NCI-H2196 treated with DMSO at 0.1 percent for 48 hours (cell line): ENCODE data around the gene XPNPEP2.

Source experiments
- DNase-seq: peaks from one replicate; lab custom pipeline; 2025; ENCODE audit not compliant: unreplicated experiment; lab: John Stamatoyannopoulos, UW

Gene XPNPEP2

DNA sequence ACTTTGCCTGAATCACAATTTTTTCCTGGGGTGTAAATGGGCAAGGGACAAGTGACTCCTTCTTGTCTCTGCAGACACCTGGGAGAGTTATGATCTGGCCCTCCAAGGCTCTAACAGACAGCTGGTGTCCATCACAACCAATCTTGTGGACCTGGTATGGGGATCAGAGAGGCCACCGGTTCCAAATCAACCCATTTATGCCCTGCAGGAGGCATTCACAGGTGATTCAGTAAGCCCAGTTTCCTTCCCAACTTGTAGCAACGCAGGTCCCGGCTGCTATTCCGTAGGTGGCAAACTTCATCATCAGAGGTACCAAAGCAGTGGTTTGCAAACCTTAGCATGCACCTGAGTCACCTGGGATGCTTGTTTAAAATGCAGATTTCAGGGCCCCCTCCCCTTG, 8.8 kb downstream of the XPNPEP2 start:
- no peak for DNase-seq

DNA sequence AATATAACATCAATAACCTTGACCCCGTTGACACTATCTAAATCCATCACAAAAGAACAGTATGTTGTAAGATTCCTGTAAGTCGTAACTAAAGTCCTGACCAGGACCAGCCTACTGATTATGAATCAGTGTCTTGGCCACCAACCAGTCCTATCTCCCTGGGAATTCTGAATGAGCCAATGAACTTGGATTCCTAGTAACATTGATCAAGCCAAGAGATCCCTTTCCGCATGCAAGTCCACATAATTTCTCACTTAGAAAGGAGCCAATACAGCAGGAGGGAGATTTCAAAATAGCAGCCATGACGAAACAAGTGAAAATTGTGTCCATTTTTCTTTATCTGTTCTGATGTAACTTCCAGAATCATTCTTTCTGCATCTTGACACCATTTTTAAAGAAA, 9.5 kb downstream of the XPNPEP2 start:
- DNase-seq, result no peak

DNA sequence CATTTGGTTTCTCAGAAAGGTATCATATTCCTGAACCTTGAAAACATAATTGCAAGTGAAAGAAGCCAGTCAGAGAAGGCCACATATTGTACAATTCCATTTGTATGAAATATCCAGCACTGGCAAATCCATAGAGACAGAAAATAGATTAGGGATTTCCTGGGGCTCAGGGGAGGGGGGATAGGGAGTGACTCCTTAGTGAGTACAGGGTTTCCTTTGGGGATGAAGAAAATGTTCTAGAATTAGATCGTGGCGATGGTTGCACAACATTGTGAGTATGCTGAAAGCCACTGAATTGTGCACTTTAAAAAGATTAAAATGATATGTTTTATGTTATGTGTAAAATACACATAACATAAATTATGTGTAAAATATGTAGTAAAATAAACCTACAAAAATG, 10.3 kb downstream of the XPNPEP2 start:
- no peak for DNase-seq

DNA sequence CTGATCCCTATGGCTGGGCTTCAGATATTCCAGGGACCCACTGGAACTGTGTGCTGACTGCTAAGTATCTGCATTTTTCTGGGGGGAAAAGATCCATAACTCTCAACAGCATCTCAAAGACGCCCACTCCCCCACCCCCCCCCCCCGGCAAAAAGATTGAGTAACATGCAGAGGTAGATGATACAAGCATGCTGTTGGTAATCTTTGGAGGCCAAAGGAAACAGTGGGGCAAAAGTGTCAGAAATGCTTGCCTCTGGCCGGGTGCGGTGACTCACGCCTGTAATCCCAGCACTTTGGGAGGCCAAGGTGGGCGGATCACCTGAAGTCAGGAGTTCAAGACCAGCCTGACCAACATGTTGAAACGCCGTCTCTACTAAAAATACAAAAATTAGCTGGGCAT, 12.2 kb downstream of the XPNPEP2 start:
- DNase-seq, result no peak

DNA sequence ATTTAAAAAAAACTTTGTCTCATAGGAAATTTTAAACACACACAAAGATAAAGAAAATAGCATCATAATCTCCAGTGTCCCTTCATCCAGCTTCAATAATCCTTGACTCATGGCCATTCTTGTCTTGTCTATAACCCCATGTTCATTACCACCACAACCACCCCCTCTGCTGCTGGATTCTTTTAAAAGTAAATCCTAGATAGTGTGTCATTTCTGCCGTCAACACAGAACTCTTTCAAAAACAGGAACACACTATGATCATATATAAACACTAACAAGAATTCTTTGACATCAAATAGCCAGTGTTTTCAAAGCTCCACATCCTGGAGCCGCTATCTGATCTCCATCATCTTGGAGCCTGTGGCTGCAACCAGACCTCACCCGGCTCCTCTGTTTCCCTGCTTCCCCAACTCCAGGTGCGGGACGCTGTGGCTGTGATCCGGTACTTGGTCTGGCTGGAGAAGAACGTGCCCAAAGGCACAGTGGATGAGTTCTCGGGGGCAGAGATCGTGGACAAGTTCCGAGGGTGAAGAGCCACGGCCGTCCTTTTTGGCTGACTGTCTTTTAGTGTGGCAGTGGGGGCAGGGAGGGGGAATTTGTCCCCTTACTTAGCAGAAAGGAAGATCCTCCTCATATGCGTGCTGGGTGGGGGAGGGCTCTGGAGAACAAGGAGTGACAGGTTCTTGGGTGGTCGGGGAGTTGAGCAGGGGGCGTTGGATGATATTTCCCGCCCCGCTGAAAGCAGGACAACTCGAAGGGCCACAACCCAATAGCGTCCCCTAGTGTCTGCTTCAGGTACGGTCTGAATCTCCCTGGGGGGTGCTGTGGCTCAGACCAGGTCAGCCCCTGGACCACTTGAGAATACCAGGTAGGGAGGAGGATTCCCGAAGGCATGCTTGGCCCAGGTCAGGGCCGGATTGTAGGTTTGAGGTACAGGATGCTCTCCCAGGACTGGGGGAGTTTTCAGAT, 15.6 kb downstream of the XPNPEP2 start:
- no peak for DNase-seq

DNA sequence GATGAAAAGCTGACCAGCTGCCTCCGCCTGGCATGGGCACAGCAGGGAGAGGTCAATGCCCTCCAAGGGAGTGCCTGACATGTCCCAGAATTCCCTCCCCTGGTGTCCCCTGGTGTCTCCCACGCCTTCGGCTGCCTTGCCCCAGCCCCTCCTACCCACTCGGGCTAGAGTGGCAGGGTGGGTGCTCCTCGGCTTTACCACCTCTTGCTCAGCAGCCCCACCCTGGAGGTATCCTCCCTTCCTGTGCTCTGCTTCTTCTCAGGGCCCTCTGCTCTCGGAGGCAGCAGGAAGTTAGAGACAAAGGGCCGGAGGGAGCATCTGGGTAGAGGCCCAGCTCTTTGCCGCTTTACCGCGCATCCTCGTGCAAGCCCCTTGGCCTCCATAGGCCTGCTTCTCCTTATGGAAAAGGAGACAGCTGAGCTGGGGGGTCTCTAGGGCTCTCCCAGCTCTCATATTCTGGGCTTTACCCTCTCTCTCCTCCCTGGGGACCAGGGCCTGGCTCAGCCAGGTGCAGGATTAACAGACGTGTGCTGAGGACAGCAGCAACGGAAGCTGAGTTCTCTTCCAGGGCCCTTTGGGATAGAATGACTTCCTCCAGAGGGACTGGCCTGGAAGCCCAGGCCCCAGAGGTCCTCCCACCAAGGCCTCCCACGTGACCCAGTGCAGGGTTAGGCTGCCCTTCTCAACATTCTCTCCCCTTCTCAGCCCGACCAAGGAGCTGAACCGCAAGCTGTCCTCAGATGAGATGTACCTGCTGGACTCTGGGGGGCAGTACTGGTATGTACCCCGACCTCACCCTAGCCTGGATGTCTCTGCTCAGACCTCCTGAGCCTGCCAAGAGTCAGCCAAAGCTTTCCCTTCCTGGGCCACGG, 17.2 kb downstream of the XPNPEP2 start:
- DNase-seq, result no peak

DNA sequence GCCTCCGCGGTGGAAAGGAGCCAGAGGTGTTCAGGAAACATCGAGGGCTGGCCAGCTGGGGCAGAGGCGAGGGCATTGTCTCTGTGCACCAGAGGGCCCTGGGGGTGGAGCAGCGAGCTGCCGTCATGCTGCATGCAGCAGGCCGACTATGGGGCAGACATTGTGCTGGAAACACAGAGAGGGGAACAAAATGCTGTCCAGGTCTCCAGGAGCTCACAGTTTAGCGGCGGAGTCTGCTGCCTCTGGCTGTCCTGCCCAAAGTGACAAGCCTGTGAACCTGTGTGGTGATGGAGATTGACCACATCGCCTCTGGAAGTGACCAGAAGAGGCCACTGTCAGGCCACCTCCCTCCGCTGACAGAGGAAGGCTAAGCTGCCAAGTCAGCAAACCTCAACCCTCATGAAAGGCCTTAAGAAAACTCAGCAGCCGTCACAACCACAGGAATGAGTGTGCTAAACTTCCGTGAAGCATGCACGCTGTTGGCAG, 20.8 kb downstream of the XPNPEP2 start:
- no peak for DNase-seq

DNA sequence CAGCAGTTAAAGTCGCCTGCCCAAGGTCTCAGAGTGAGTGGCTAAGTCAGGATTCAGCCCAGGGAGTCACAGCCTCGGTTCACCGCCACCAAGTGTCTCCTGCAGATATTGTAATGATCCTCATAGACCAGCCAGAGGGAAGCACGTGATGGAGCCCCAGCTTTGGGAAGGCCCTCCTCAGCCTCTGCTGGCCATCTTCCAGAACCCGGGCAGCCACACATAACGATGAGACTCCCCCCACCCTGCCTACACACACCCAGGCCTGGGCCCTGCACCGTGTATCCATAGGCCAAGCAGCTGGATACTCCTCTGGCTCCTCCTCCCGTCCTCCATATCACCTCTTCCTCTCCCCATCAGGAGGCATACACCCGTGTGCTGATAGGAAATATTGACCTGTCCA, 21.4 kb downstream of the XPNPEP2 start:
- no peak for DNase-seq

DNA sequence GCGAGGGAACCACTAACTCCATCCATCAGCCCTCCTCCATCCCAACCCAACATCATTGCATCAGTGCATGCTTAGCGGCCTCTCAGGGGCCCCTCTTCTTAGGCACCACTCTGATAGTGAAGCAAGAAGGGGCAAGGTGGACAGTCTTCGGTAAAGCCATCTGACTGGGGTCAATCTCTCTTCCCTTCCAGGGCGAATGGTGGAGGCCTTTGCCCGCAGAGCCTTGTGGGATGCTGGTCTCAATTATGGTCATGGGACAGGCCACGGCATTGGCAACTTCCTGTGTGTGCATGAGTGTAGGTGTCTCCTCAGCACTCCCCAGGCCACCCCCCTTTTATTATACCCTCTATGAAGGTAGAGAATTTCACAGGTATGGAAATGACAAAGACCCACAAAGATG, 22.2 kb downstream of the XPNPEP2 start:
- no peak for DNase-seq

DNA sequence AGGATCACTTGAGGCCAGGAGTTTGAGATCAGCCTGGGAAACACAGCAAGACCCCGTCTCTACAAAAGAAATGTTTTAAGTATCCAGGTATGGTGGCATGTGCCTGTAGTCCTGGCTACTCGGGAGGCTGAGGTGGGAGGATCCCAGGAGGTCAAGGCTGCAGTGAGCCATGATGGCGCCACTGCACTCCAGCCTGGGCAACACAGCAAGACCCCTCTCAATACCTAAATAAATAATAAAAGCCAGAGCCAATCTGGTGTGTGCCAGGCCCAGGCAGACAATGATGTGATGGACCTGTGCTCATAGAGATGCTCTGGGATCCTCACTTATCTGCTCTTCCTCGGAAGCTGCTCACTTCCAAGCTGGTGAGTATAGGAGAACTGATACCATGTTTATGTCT, 22.8 kb downstream of the XPNPEP2 start:
- DNase-seq, result no peak

DNA sequence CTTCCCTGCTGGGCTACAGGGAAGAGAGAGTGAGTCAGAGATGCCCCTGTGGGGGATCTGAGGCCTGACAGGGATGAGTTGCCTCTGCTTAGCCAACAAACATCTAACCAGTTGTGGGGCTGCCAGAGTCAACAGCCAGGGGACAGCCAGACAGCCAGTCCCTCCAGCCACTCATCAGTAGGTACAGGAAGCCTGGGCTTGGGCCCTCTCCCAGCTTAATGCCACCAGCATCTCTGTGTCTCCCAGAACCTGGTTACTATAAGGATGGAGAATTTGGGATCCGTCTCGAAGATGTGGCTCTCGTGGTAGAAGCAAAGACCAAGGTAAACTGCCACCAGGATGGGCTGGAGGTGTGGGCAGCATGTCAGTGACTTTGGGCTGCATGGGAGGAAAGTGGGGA, 23.7 kb downstream of the XPNPEP2 start:
- DNase-seq, result no peak

DNA sequence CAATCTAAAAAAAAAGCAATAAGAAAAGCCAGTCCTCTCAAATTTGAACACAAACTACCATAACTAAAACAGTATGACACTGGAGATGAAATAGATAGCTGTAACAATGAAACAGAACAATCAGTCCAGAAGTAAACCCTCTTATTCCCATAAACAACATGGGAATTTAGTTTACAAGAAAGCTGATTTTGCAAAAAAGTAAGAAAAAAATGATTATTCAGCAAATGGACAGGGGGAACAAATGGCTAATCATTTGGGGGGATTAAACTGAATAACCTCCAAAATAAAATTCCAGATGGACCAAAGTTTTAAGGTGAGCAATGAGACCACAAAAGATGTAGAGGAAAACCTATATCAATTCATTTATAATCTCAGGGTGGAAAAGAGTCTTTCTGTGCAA, 24.9 kb downstream of the XPNPEP2 start:
- no peak for DNase-seq

DNA sequence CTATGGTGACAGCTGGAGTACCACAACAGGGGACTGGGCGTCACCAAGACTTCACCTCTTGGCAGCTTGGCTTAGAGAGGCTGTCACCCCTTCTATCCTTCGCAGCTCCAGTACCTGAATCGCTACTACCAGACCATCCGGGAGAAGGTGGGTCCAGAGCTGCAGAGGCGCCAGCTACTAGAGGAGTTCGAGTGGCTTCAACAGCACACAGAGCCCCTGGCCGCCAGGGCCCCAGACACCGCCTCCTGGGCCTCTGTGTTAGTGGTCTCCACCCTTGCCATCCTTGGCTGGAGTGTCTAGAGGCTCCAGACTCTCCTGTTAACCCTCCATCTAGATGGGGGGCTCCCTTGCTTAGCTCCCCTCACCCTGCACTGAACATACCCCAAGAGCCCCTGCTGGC, 29.4 kb downstream of the XPNPEP2 start:
- DNase-seq, result no peak

DNA sequence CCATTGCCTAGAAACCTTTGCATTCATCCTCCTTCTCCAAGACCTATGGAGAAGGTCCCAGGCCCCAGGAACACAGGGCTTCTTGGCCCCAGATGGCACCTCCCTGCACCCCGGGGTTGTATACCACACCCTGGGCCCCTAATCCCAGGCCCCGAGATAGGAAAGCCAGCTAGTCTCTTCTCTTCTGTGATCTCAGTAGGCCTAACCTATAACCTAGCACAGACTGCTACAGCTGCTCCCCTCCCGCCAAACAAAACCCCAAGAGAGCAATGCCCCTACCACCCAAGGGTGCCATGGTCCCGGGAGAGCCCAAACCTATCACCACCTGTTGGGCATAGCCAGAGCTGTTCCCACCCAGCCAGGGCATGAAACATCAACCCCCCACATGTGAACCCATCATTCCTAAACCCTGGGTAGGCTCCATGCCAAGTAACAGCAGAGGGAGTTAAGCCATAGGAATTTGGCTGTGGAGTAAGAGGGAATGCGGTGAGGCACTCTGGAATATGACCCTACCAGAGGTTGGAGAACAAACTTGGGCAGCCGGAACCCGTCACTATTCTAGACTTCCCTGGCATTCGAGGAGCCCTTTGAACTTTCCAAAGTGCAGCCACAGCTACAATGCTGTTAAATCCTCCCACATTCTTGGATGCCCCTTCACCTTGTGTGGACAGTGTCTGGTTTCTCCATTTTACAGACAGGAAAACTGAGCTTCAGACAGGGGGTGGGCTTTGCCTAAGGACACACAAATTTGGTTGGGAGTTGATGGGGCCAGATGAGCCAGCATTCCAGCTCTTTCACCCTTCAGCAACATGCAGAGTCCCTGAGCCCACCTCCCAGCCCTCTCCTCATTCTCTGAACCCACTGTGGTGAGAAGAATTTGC, 30.0 kb downstream of the XPNPEP2 start:
- no peak for DNase-seq

DNA sequence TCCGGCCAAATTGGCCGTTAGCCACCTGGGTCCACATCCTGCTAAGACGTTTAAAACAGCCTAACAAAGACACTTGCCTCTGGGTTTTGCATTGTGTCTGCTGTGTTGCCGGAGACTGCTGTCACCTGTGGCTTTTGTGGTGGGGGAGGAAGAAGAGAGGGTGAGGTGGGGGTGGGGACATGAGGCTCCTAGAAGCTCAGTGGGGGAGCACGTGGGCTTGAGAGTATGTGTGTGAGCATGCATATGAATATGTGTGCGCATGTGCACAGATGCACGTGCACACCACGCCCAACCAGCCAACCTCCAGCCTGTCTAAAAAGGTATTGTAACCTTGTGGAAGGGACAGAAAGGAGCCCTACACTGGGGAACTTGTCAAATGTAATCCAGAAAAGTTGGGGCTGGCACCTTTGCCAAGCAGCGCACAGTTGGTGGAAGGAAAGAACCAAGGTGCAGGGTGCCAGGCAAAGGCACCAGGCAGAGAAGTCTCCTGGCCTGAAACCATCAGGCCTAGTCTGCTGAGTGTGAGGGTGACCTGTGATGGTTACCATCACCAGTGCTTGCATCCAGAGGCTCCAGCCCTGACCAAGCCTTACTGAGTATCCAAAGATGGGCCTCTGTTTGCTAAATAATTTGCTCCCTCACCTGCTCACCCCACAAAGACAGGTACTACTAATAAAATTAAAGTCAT, 30.8 kb downstream of the XPNPEP2 start:
- no peak for DNase-seq

DNA sequence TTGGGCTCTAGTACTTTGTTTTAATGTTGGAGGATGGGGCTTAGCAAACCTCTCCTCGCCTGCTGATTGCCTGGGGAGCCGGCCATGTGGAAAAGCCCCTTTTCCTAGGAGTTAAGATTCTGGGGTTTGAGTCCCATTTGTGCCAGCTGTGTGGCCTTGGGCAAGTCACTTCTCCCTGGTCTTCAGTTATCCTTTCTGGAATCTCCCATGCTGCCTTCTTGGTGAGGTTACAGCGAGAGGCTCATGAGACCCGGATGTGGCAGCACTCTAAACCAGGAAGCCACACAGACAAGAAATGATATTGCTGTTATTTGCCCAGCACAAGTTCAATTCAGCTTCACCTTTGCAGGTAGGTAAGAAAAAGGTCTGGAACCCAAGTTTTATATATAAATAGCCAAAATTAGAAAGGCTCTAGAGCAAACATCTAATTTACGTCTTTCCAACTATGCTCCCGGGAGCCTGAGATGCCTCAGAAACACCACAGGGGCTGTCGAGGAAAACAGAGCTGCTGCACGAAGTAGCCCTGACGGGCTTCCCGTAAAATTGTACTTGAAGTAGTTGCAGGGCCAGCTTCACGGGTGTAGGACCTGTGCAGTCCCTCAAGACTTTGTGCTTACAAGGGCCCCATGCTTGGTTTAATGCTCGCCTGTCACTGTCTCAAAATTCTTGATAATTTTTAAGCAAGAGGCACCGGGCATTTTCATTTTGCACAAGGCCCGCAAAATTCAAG, 32.7 kb downstream of the XPNPEP2 start:
- DNase-seq, result no peak

DNA sequence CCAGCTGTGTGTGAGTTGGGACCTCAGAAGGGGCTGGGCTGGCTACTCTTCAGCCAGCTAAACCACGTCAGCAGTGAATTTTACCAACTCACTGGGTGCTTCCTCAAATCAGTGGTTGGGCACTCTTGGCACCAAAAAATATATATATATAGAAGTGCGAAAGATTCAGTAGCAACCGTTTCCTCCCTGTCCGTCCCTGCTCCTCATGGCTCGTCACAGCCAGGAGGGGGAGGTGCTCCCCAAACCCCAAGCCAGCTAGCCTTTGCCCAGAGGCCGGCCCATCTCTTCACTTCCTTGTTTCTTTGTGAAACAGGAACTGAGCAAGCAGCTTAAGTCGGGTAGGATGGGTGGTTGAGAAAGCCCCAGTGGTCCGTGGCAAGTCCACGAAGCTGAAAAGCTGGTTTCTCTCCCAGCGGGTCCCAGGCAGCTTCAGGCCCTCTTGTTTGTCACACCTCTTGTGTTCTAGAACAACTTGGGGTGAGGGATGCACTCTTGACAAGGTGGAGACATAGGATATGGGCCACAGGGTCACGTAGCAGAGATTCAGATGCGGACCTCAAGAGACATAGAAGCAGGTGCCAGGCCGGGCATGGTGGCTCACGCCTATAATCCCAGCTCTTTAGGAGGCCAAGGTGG, 34.1 kb downstream of the XPNPEP2 start:
- DNase-seq, result no peak

DNA sequence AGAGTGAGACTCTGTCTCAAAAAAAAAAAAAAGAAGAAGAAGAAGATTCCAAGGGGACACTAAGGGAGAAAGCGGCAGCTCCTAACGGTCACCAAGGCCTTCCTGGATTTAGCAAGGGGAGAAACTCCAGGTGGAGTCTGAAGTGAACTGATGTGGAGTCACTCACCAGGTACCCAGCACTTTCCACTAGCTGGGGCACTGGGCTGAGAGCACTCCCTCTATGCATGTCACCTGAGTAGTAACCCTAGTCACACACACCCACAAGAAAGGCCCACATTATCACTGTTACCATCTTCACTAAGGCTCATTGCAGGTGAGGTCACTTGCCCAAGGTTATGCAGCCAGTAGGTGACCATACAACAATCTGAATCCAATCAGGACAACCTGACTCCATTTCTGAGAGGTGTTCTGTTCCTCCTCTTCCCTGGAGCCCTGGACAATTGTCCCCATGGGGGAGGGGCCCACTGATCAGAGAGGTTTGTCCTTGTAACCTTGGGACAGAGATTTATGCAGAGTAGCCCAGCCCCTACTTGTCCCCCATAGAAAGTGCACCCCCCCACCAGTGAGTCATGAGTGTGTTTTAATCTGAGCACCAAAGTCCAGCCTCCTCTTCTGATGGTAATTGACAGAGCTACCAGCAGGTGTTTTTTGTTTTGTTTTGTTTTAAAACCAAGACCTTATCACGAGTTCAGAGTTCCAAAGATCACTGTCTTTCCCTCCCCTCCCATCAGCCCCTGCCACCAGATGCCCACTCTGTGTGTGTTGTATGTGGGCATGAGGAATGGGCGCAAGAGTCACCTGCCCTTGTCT, 35.1 kb downstream of the XPNPEP2 start:
- no peak for DNase-seq
